MV-4-11 (cell line): ENCODE results near the gene UROC1.

Experiments used
- DNase-seq: peaks from one replicate; lab custom pipeline; 2025; lab: John Stamatoyannopoulos, UW

Gene UROC1

DNA sequence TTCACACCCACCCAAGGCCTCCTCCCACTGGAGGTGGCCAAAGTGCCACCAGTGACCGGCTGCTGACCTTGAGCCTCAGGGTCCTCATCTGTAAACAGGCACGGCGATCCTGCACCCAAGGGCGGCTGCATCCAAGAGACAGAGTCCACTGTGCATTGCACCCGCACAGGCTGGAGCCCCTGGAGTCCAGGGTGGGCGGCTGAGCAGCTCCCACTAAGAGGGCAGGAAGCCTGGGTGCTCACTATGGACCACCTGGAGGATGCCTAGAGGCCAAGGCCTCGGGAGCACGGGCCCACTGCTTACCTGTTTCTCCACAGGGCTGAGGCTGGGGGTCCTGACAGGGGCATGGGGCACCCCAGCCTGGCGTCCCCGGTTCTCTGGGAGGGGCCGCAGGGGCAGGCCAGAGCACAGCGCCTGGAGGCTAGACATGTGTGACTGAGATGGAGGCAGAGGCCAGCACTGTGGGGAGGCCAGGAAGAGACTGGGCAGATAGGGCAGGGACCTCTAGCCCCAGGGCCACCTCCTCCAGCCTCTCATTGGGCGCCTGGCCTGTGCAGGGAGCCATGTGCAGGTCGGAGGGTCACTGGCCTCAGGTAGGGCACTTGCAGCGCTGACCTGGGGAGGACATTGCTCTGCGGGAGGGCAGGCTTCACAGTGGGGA lies at the start of gene UROC1:
UROC1 (minus strand) TSS at position 483 of the 661 bp plus-strand sequence; CDS start at position 429, 54 bp downstream.
- no peak for DNase-seq

DNA sequence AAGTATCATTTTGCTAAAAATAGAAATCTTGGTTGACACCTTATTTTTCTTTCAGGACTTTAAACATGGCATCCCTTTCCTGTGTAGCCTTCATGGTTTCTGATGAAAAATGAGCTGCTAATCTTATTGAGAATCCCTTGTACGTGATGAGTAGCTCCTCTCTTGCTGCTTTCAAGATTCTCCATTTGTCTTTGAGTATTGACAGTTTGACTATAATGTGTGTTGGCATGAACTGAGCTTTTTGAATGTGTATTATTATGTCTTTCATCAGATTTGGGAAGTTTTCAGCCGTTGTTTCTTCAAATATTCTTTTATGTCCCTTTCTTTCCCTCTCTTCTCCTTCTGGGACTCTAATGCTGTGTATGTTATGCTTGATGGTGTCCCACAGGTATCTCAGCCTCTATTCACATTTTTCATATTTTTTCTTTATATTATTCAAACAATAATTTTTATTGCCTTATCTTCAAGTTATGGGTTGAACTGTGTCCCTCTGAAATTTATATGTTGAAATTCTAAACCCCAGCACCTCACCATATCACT lies 45.2 kb upstream of the UROC1 start:
- DNase-seq, result no peak

DNA sequence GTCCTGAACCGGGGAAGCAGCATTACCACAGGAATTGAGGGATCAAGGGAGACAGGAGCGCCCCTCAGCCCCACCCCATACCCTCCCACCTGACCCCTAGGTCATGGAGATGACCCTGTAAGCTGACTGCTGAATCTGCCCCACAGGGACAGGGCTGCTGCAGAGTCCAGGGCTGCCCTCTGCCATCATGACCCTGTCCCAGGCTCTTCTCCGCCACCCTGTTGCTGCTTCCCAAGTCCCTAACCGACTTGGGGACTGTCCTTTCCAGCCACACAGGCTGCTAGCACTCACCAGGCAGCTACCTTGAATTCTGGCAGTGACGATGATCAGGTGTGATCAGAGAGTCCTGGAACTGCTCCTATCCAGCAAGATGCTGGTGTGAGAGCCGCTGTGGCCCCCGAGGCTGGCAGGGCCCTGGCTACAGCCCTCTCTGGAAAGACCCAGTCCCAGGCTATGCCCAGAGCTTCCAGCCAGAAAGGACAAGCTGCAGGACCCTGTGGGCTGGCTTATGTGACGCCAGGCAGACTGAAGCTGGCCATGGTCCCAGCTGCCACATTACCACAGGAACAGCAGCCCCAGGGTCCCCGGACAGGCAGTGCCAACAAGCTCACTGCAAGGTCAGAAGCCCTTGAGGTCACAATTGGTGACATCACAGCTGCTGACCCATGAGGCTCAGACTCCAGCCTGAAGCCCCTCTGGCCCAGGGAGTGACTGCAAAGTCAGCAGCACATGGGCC lies 40.9 kb upstream of the UROC1 start, which contains the start of gene C3orf22:
C3orf22 (minus strand) TSS at position 597 of the 736 bp plus-strand sequence. CDS start 5,542 bp downstream, outside the sequence.
- DNase-seq, result no peak

DNA sequence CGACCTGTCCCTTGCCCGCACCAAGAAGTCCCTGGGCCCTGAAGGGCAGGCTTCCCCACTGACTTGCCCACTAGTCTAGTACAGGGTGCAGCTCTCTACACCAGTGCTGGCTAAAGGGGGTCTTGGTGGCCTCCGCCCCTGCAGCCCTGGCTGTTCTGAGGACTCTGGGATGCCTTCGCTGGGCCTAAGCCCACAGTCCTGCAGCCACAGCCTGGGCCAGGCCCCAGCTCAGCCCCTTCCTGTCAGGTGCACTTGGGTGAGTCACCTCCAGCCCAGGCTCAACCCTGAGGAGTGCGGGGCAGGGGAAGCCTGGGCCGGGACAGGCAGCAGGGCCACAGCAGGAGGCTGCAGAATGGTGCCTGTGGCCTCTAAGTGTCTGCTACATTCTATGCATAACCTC lies 40.2 kb upstream of the UROC1 start:
- DNase-seq, result no peak

DNA sequence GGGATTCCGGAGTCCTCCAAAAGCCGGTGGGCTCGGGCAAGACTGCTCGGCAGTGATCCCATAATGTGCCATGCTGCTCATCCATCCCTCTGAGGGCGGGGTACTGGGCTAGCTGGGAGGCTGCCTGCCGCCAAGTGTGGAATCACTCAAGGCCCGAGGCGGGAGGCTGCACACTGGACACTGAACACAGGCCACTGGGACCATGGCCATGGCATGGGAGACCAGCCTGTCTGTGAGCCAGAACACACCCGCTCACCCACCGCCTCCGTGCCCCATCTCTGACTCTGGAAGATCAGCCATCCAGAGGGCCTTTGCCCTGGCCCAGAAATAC lies 39.8 kb upstream of the UROC1 start:
- DNase-seq, result no peak

DNA sequence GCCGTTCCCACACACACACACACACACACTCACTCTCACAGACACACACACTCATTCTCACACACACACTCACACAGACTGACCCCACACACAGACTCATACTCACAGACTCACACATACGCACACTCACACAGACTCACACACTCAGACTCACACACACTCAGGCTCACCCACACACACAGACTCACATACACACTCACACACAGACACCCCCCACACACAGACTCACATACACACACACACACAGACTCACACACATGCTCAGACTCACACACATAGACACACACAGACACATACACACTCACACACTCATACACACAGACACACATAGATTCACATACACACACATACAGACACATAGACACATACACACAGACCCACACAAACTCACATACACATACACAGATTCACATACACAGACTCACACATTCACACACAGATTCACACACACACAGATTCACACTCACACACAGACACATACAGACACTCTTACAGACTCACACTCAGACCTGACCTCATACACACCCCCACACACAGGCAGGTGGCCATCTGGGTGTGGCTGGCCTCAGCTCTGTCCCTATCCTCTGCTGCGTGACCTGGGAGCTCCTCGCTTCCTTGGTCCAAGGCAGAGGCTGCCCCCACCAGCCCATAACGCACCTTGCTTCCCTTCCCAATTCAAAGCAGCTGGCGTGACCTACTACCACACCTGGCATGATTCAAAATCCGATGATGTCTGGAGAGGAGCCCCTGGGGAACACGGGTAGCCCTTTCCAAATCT lies 39.3 kb upstream of the UROC1 start:
- DNase-seq, result no peak

DNA sequence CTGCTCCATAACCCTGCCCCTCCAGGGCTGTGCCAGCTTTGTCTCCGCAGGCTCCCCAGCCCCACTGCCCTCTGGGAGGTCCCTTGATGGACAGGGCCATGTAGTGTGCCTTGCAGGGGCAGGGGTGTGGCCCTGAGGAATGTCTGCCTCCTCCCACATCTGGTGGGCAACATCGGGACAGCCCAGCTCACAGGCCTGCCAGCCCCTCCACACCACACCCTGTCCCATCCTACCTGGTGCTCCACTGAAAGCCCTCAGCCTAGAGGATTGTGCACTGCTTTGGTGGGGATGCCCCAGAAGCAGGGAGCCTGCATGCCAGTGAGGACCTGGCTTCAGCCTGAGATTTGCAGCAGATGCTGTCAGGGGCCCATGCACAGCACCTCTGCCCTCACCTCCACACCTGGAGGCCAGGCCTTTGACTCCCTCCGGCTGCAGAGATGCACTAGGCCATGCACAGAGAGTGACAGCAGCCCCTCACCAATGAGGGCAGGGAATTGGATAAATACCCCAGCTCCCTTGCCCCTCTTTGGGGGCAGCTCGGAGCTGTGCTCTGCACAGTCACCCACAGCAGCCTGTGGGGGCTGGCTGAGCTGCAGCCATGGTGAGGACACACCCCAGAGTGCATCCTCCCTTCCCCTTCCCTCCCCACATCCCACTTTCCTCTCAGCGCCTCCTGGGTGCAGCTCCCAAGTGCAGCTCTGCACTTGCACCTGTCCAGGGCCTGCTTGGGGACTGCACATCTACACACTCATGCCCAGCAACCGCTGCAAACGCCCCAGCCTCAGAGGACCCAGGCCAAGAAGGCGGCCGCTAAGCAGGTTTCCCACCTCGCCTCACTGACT lies 38.4 kb upstream of the UROC1 start:
- DNase-seq, result no peak

DNA sequence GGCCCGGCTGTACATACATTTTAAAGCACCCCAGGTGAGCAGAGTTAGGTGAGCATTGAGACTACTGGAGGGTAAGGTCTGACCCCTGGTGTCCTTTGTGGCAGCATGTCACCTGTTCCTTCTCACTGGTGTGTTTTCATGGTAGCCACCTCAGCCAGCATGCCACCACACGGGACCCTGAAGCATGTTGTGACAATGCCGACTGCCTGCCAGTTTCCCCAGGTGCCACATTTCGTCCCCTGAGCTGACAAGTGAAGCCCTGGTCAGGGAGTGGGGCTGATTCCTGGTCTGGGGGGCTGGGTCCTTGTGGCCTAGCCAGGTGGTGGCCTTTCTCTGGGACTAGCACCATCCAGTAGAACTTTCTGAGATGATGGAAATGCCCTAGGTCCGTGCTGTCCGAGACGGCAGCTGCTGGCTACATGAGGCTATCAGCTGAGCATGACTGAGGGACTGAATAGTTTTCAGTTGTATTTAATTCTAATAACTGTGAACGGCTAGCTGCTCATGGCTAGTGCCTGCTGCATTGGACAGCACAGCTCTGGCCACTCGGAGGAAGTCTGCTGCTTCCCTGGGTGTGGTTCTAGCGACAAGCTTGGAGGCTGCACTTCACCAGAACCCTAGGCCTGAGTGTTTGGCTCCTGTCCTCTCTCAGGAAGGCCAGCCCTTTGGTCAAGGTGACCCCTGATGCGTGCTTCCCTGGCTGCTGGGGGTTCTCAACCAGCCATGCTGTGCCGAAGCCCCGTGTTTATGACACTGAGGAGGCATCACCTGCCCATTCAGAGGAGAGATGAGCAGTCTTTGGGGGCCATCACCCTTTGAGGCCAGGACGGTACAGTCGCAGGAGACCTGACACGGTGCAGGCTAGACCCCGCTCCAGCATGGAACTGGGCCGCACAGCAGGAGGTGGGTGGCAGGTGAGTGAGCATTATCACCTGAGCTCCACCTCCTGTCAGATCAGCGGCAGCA lies 37.3 kb upstream of the UROC1 start:
- no peak for DNase-seq

DNA sequence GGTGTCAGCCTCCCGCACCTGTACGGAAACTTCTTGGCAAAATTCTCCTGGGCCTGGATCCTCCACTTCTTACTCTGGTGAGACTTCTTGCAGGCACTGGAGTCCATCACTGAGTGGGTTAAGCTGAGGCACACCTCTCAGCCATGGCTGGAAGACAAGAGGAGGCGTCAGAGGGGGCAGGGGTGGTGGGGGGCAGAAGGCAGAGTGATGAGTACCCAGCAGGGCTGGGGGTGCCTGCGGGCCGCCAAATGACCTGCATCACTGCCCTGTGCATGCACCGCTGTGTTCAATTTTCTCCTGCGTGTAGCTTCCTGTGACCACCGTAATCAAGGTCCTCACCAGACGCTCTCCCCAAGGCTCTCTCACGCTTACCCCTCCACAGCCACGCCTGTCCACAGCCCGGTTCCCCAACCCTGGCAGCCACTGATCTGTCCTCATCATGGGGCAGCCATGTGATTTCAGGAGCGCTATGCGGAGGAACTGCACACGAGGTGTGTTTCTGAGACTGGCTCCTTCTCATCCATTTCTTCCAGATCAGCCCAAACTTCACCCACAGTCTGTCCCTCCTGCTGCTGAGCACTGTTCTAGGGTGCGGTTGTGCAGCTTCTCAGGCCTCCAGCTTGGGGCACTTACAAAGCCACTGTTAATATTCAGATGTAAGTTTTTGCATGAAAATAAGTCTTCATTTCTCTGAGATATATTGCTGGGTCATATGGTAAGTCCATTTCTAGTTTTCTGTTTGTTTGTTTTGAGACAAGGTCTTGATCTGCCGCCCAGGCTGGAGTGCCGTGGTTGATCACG lies 35.9 kb upstream of the UROC1 start:
- no peak for DNase-seq

DNA sequence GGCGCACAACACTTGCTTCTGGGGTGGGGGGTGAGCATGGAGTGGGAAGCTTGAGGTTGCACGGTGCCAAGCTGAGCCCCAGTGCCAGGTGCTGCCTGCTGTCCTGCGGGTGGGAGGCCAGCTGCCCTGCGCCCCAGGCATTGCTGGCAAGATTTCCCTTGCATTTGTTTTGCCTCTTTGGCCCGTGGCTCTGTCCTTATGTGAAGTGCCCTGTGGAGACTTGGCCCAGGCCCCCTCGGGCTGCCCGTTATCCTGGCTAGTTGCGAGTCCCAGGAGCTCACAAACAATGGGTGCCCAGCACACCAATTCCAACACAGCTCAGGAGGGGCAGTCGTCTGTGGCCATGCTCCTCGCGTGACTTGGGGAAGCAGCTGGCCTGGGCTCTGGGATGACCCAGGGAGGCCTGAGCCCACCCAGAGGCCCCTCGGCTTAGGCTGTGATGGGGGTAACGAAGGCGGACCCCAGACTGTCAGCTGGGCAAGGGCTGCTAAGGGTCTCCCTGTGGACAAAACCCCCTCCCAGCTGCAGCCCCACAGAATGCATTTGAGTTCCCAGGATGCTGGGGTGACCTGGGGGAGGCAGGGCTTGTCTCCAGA lies 35.2 kb upstream of the UROC1 start:
- no peak for DNase-seq

DNA sequence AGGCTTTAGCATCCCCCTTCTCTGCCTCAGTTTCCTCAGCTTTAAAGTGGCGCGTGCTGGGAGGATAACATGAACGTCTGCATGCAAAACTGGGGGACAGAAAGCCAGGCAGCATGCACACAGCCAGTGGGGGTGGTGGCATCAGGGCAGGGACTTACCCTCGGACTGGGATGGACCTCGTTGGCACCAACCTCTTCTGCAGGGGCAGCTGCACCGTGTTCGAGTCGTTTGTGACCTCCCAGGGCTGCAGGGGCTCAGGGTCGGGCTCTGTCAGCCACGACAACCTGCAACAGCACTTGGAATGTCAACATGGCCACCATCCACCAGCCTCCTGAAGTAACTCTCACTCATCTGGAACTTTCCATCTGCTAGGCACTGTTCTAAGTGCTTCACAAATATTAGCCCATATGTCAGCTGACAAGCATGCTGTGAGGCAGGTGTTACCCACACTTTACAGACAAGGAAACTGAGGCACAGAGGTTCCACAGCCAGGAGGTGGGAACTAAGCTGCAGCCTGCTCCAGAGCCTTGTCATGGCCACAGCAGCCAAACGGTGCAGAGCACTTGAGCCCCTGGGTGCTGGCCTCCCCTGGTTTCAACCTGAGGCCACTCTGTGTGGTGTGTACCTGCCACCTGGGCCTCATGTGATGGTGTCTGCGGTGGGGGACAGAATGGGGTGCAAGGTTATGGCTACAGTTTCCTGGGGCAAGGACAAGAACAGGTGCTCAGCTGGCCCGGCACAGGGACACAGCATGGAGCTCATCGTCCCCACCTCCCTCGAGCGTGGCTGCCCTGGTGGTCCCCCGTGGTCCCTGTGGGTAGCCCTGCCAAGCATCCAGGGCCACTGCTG lies 34.5 kb upstream of the UROC1 start:
- no peak for DNase-seq

DNA sequence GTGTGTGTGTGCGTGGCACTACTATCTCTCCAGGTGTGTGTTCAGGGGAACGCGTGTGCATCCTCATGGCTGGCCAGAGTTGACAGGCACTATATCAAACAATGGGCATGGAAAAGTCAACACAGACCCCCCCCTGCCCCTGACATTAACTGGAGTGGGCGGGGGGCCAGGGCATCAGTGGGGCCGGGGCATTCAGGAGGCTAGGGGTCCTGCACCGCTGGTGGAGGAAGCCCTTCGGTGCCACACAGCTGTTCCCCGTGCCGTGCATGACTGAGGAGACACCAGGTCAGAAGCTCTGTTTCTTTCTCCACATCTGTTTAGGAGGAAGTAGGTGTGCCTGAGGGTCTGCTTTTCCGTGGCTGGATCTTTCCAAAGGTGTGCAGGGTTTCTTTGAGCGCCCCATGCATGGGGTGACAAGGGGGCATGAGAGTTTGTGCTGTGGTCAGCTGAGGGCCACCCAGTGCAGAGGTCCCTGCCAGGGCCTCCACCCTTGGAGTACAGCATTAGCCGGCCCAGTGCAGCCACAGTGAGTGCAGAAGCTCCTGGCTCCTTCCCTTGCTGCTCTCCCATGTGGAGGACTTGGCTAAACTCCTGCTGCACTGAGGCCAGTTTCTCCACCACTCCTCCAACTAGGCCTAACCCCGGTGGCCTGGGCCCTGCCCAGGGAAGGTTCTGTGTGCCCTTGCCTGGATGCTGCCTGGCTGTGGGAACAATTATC lies 33.7 kb upstream of the UROC1 start:
- no peak for DNase-seq

DNA sequence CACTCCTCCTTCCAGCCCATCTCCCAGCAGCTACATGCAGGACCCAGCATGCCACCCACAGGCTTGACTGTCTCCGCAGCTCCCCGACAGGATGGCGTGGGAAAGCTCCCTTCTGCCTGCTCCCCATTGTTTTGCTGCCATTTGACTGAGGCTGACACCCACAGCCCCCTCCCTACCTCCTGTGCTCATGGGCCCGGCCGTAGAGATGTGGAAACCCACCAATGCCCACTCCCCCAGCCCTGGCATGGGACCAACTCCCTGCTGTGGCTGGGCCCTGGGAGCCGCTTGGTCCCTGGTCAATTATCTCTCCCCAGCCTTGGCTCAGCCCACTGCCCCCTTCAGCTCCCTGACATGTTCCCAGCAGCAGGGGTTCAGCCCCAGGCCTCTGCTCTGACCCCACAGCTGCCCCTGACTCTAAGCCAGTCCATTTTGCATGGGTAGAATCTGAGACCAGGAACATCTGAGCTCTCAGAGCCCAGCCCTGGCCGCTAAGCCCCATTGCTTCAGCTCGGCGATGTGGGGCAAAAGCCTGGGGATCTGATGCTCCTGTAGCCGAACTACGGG lies 33.0 kb upstream of the UROC1 start:
- DNase-seq, result no peak

DNA sequence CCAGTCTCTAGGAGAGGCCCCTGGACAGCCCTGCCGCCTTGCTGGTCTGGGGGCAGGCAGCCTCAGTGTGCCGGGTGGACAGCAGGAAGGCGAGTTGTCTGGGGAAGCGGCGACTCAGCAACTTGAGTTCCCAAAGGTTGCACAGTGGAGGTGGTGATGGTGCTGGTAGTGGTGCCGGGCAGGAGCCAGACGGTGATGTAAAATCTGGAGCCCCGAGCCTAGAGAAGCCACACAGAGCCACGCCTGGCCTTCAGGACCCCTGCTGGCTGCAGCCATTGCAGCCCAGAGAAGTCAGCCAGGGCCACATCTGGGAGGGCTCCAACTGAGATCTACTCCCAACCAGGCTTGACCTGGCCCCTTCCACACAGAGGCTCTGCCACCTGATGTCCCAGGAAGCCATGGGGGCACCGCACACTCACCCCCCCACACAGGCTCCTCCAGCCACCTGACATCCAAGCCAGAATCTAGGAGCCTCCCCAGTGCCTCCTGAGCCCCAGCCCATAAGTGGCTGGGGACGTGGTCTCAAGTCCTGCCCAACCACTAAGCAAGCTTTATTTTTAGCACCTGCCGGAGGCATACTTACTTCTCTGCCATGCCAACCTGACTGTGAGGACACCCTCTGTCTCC lies 32.4 kb upstream of the UROC1 start:
- DNase-seq, result no peak

DNA sequence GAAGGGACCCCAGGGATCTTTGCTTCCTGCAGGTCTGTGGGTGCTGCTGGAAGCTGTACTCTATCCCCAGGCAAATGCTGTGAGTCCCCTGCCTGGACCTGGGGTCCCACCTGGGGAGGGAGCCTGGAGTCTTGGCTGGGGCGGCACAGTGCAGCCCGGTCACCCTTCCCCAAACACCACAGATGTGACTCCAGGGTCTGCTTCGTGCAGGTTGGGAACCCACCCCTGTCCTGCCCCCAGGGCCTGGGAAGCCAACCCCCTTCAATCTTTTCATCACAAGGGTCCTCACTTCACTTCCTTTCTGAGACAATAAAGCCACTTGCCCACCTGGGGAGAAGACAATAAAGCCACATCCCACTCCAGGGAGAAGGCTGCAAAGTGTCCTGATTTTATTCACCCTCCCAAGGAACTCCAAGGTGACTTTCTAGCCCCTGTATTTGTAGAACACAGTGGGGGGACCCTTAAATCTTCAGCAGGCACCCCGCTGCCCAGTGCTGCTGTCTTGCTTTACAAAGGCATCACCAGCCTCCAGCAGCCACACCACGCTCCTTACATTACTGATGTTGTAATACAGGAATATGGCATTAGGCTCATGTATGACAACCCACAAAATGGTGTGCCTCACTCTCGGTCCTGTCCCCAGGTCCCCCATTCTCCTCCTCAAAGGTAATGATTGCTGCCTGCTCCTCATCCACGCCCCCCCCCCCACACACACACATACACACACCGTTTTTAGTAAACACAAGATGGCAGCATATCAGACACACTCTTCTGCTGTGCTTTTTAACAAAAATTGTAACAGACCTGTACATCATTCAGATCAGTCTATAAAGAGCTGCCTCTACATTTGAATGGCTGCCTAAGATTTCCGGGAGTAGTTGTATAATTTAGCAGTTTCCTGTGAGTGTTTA lies 31.2 kb upstream of the UROC1 start:
- no peak for DNase-seq

DNA sequence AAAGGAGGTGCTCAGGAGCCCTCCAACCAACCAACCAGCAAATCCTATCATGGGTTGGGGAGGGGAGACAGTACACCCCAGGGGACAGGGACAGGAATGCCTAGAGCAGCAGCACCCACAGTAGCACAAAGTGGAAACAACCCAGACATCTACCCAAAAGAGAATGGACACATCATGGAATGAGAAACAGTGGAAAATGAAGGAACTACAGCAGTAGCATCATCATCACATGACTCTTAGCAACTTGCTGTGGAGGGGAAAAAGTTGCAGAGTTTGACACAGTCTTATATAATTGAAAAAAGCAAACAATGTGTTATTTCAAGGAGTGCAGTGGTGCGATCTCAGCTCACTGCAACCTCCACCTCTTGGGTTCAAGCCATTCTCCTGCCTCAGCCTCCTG lies 30.1 kb upstream of the UROC1 start:
- no peak for DNase-seq
